Measurements from ENCODE around the gene SMIM26. TPM values are rescaled to one million over a fixed set of nuclear protein-coding genes. Genes with fewer than 3 reads are reported as not detected.

SMIM26 gene
- total and polyA plus RNA-seq, 9 of the 15 experiments (the other 6 are each of a cell fraction or from before 2014, with no cell fraction given) = 46.9 to 186 (median 86.5) TPM

- TF ChIP-seq, protein P1, sequence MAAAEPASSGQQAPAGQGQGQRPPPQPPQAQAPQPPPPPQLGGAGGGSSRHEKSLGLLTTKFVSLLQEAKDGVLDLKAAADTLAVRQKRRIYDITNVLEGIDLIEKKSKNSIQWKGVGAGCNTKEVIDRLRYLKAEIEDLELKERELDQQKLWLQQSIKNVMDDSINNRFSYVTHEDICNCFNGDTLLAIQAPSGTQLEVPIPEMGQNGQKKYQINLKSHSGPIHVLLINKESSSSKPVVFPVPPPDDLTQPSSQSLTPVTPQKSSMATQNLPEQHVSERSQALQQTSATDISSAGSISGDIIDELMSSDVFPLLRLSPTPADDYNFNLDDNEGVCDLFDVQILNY (CRISPR knock-in tag; IDR thresholded peaks at IDR 0.05) = no peak
- TF ChIP-seq ZNF717 (CRISPR knock-in tag; IDR thresholded peaks at IDR 0.05) (no peak), MEIS2 (IDR thresholded peaks at IDR 0.05; ENCODE audit: partially characterized antibody) (no peak), MLLT1 (IDR thresholded peaks at IDR 0.05) (no peak), ZNF445 (CRISPR knock-in tag; IDR thresholded peaks at IDR 0.05; ENCODE audit: low read depth) (no peak), YBX1 (IDR thresholded peaks at IDR 0.05) (no peak), SMARCA4 (IDR thresholded peaks at IDR 0.05) (no peak), ZNF830 (CRISPR knock-in tag; IDR thresholded peaks at IDR 0.05) (no peak), ARID1B (IDR thresholded peaks at IDR 0.05) (no peak), SRSF3 (IDR thresholded peaks at IDR 0.05; ENCODE audit: insufficient read depth, low read length) (no peak), ARNT (IDR thresholded peaks at IDR 0.05) (no peak), ZNF354B (CRISPR knock-in tag; IDR thresholded peaks at IDR 0.05) (no peak), ETV5 (CRISPR knock-in tag; IDR thresholded peaks at IDR 0.05; ENCODE audit: low read depth) (peak; percentile 87; the same call in 1 of the 2 replicates), PTTG1 (tag; IDR thresholded peaks at IDR 0.05; ENCODE audit: low read depth) (no peak), TAF7 (tag; IDR thresholded peaks at IDR 0.05) (peak; percentile 49; the same call in 1 of the 2 replicates), ATF1 (CRISPR knock-in tag; IDR thresholded peaks at IDR 0.05) (no peak), ATF1 (tag; IDR thresholded peaks at IDR 0.05) (peak; percentile 56), TEAD4 (IDR thresholded peaks at IDR 0.05; ENCODE audit: low read length) (no peak), TEAD4 (CRISPR knock-in tag; IDR thresholded peaks at IDR 0.05; ENCODE audit: borderline replicate concordance) (no peak), ZNF395 (CRISPR knock-in tag; IDR thresholded peaks at IDR 0.05) (no peak), ZNF23 (CRISPR knock-in tag; IDR thresholded peaks at IDR 0.05) (no peak), ZNF75A (CRISPR knock-in tag; IDR thresholded peaks at IDR 0.05) (no peak), ZNF197 (CRISPR knock-in tag; IDR thresholded peaks at IDR 0.05; ENCODE audit: low read depth) (no peak), BCL6 (CRISPR knock-in tag; IDR thresholded peaks at IDR 0.05) (no peak)
- TF ChIP-seq, protein P2, sequence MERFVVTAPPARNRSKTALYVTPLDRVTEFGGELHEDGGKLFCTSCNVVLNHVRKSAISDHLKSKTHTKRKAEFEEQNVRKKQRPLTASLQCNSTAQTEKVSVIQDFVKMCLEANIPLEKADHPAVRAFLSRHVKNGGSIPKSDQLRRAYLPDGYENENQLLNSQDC (CRISPR knock-in tag; IDR thresholded peaks at IDR 0.05) = no peak
- TF ChIP-seq, protein P3, sequence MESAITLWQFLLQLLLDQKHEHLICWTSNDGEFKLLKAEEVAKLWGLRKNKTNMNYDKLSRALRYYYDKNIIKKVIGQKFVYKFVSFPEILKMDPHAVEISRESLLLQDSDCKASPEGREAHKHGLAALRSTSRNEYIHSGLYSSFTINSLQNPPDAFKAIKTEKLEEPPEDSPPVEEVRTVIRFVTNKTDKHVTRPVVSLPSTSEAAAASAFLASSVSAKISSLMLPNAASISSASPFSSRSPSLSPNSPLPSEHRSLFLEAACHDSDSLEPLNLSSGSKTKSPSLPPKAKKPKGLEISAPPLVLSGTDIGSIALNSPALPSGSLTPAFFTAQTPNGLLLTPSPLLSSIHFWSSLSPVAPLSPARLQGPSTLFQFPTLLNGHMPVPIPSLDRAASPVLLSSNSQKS (CRISPR knock-in tag; IDR thresholded peaks at IDR 0.05) = no peak
These were observed at the start of gene SMIM26 (continued) for GRCh38 chr20:18566892-18567738.
